Kidney epithelial cell (primary cell): Measurements from ENCODE around the gene ABCF2. TPM values are rescaled to one million over a fixed set of nuclear protein-coding genes. Genes with fewer than 3 reads are reported as not detected.

ENCODE experiments used
- DNase-seq: peaks from one replicate; pipeline ENCODE4 v3.0.0-alpha.2; 2010; ENCODE audit warnings: low read depth
- H3K27me3 ChIP-seq: 2 replicates; pipeline ENCODE4 v1.6.0; 2011; ENCODE audit warnings: low read length; ENCODE audit not compliant: control insufficient read depth, insufficient read depth
- H3K36me3 ChIP-seq: 2 replicates; pipeline ENCODE4 v1.5.1; 2011; ENCODE audit warnings: low read length; ENCODE audit not compliant: control insufficient read depth, insufficient read depth
- H3K4me3 ChIP-seq: 2 replicates; pipeline ENCODE4 v1.5.1; 2011; ENCODE audit warnings: low read depth, mild to moderate bottlenecking, control low read depth, low read length
- CTCF ChIP-seq: IDR thresholded peaks from 2 replicates; pipeline ENCODE4 v1.5.1; 2011; ENCODE audit warnings: mild to moderate bottlenecking, moderate library complexity, low read length, control low read depth, inconsistent platforms; ENCODE audit not compliant: insufficient read depth, poor library complexity, severe bottlenecking
- total RNA-seq: library from RNA; depleted of rRNA; stranded (reverse); fragments of >200 nt; gene quantifications from 2 replicates; pipeline ENCODE4 v1.2.3, GENCODE V29; 2015

ABCF2 gene
- total RNA-seq, 1 donor from 2014 or later = 75.4 TPM

DNA sequence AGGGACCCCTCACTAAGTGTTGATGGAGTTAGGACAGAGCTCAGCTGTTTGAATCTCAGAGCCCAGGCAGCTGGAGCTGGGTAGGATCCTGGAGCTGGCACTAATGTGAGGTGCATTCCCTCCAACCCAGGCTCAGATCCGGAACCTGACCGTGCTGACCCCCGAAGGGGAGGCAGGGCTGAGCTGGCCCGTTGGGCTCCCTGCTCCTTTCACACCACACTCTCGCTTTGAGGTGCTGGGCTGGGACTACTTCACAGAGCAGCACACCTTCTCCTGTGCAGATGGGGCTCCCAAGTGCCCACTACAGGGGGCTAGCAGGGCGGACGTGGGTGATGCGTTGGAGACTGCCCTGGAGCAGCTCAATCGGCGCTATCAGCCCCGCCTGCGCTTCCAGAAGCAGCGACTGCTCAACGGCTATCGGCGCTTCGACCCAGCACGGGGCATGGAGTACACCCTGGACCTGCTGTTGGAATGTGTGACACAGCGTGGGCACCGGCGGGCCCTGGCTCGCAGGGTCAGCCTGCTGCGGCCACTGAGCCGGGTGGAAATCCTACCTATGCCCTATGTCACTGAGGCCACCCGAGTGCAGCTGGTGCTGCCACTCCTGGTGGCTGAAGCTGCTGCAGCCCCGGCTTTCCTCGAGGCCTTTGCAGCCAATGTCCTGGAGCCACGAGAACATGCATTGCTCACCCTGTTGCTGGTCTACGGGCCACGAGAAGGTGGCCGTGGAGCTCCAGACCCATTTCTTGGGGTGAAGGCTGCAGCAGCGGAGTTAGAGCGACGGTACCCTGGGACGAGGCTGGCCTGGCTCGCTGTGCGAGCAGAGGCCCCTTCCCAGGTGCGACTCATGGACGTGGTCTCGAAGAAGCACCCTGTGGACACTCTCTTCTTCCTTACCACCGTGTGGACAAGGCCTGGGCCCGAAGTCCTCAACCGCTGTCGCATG is 10.5 kb upstream of the ABCF2 start:
- Histone ChIP-seq H3K4me3 (no peak overlapping the region), H3K27me3 (no peaks in the 10 kb centered on the region), H3K36me3 (peaks cover 2% of the 10 kb centered on the region)
- no peak for TF ChIP-seq CTCF
- no peak for DNase-seq

- H3K27me3 ChIP-seq = no peaks in the 10 kb centered on the region
- DNase-seq = no peak
- no peak for TF ChIP-seq CTCF
- no peak overlapping the region for H3K4me3 ChIP-seq
- H3K36me3 ChIP-seq = peaks cover 2% of the 10 kb centered on the region
Measured at GRCh38 chr7:151236406-151236805, 9.4 kb upstream of the ABCF2 start.

DNA sequence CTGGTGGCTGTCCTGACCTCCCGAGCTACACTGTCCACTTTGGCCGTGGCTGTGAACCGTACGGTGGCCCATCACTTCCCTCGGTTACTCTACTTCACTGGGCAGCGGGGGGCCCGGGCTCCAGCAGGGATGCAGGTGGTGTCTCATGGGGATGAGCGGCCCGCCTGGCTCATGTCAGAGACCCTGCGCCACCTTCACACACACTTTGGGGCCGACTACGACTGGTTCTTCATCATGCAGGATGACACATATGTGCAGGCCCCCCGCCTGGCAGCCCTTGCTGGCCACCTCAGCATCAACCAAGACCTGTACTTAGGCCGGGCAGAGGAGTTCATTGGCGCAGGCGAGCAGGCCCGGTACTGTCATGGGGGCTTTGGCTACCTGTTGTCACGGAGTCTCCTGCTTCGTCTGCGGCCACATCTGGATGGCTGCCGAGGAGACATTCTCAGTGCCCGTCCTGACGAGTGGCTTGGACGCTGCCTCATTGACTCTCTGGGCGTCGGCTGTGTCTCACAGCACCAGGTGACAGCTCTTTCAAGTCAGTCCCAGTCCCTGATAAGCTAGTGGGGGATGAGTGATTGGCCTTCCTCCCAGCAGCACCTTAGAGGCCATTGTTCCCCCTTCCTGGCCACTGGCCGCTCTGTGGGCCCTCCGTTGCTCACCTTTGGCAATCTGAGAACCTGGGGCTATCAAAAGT is 8.2 kb upstream of the ABCF2 start:
- Histone ChIP-seq H3K27me3 (no peaks in the 10 kb centered on the region), H3K4me3 (no peak overlapping the region), H3K36me3 (peaks cover 2% of the 10 kb centered on the region)
- no peak for TF ChIP-seq CTCF
- DNase-seq = no peak

- no peaks in the 10 kb centered on the region for H3K27me3 ChIP-seq
- H3K4me3 ChIP-seq = no peak overlapping the region
- H3K36me3 ChIP-seq = peaks cover 2% of the 10 kb centered on the region
- no peak for TF ChIP-seq CTCF
- DNase-seq = no peak
Measured at GRCh38 chr7:151233804-151234203, 6.8 kb upstream of the ABCF2 start.

DNA sequence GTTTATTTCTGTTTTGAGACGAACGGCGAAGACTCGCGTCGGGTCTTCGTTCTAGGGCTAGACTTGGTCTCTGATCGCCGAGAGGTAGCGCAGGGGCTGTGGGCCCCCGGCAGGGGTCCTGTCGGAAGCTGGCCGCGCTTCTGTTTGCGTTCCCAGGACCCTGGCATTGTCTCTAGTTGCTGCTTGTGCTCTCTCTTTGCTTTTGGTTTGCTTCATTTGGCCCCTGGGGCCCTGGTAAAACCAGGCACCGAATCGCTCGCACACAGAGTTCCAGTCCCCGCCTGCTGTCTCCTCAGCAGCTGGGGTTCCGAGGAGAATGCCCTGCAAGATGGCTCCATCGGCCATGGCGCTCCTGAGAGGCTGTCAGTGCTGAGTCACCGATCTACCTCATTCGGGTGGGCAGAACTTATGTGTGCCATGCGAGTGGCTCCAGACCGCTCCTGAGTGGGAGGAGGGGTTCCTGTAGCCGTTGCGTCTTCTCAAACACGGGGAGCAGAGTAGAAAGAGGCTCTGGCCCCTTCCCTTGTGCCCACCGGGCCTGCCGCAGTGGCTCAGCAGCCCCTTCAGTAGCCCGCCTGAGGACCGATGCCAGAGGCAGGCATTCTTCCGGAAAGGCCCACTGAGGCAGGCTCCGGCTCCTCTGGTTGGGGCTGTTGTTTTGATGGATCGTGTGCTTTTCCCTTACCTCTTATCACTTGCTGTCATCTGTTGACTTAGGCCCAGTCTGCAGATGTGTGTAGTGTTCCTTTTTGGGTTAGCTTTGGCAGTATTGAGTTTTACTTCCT is 6.1 kb upstream of the ABCF2 start:
- H3K4me3 ChIP-seq = peak overlapping the region; percentile 73
- no peaks in the 10 kb centered on the region for H3K27me3 ChIP-seq
- no peak for TF ChIP-seq CTCF
- H3K36me3 ChIP-seq = peaks cover 1% of the 10 kb centered on the region
- DNase-seq = peak; percentile 63
